ENCODE measurements around the gene HMGXB3.
"Not testable (repeated sequence)": the region's sequence is repeated elsewhere in the genome, so short reads cannot be mapped to it uniquely, and the experiment has no call there.

The HMGXB3 gene

GRCh38 chr5:150068472-150068871 is 67.9 kb downstream of the HMGXB3 start:
- DNase-seq (ENCODE audit: low read depth), result no peak

- DNase-seq (ENCODE audit: low read depth), result no peak
Measured at GRCh38 chr5:150068961-150069645, 68.6 kb downstream of the HMGXB3 start.

GRCh38 chr5:150069672-150070627 is 69.4 kb downstream of the HMGXB3 start:
- DNase-seq (ENCODE audit: low read depth), result no peak

- no peak for DNase-seq (ENCODE audit: low read depth)
Measured at GRCh38 chr5:150070821-150071220, 70.3 kb downstream of the HMGXB3 start.

GRCh38 chr5:150073086-150073625 is 72.6 kb downstream of the HMGXB3 start:
- DNase-seq (ENCODE audit: low read depth), result no peak

- no peak for DNase-seq (ENCODE audit: low read depth)
Measured at GRCh38 chr5:150073677-150074076, 73.1 kb downstream of the HMGXB3 start.

GRCh38 chr5:150075233-150075632 is 74.7 kb downstream of the HMGXB3 start:
- DNase-seq (ENCODE audit: low read depth), result no peak

GRCh38 chr5:150075806-150076205 is 75.3 kb downstream of the HMGXB3 start:
- DNase-seq (ENCODE audit: low read depth), result no peak

- no peak for DNase-seq (ENCODE audit: low read depth)
Measured at GRCh38 chr5:150077060-150077459, 76.5 kb downstream of the HMGXB3 start.

- no peak for DNase-seq (ENCODE audit: low read depth)
Measured at GRCh38 chr5:150077996-150078801, 77.7 kb downstream of the HMGXB3 start.

- DNase-seq (ENCODE audit: low read depth), result no peak
Measured at GRCh38 chr5:150078802-150079689, 78.5 kb downstream of the HMGXB3 start.

- DNase-seq (ENCODE audit: low read depth), result no peak
Measured at GRCh38 chr5:150079909-150080461, 79.4 kb downstream of the HMGXB3 start.

- no peak for DNase-seq (ENCODE audit: low read depth)
Measured at GRCh38 chr5:150080696-150081435, 80.3 kb downstream of the HMGXB3 start.

- DNase-seq (ENCODE audit: low read depth), result no peak
Measured at GRCh38 chr5:150081541-150082283, 81.2 kb downstream of the HMGXB3 start.

GRCh38 chr5:150082374-150082773 is 81.8 kb downstream of the HMGXB3 start:
- no peak for DNase-seq (ENCODE audit: low read depth)

GRCh38 chr5:150082889-150083288 is 82.3 kb downstream of the HMGXB3 start:
- DNase-seq (ENCODE audit: low read depth), result no peak

- DNase-seq (ENCODE audit: low read depth), result not testable (repeated sequence)
Measured at GRCh38 chr5:150084754-150085153, 84.2 kb downstream of the HMGXB3 start.

- no peak for DNase-seq (ENCODE audit: low read depth)
Measured at GRCh38 chr5:150085191-150085912, 84.8 kb downstream of the HMGXB3 start.

Measured in activated T-cell treated with anti-CD3 and anti-CD28 coated beads for 1 hour (primary cell).